GM12878 (cell line): ENCODE results near the gene C1QTNF5. TPM values are rescaled to one million over a fixed set of nuclear protein-coding genes. Genes with fewer than 3 reads are reported as not detected.

ENCODE experiments used
- ATAC-seq: fragments of 200-7000 bp; cut with Tn5 transposase; 3 replicates; pipeline ENCODE4 v1.9.1; 2020; ENCODE audit warnings: mild to moderate bottlenecking, moderate library complexity
- BruUV-seq: library from RNA; stranded (reverse); fragments of 400-500 nt; replicated peaks from 2 replicates; lab custom pipeline; 2021; lab: Mats Ljungman, UMichigan
- CTCF ChIA-PET: fragments of 300-600 bp; sonication (Branson Sonifier 250); formaldehyde crosslinking; extraction: SDS; loops from one replicate; lab custom pipeline; 2021; ENCODE audit warnings: inconsistent platforms; lab: Yijun Ruan, JAX
- POLR2A ChIA-PET: fragments of 350-600 bp; formaldehyde crosslinking; extraction: SDS; loops from one replicate; lab custom pipeline; 2021; ENCODE audit warnings: inconsistent platforms; lab: Charles Lee
- RAD21 ChIA-PET: fragments of 300-600 bp; sonication (Branson Sonifier 250); formaldehyde crosslinking; loops from one replicate; lab custom pipeline; 2023; ENCODE audit warnings: antibody characterized with exemption; ENCODE audit not compliant: unreplicated experiment; lab: Charles Lee
- SMC1A ChIA-PET: fragments of 300-600 bp; sonication (Branson Sonifier 250); formaldehyde crosslinking; loops from one replicate; lab custom pipeline; 2023; ENCODE audit not compliant: unreplicated experiment, uncharacterized antibody; lab: Charles Lee
- DNase-seq: peaks from one replicate; pipeline ENCODE4 v3.0.0-alpha.2; 2011; ENCODE audit warnings: low read depth, low spot score
- FAIRE-seq: peaks from 3 replicates; lab custom pipeline; 2011; peaks lifted over from hg19 to GRCh38; lab: Jason Lieb, UNC
- H2AFZ ChIP-seq: 2 replicates; pipeline ENCODE4 v1.6.0; 2011; ENCODE audit warnings: low read depth, low read length, control low read depth; ENCODE audit not compliant: control insufficient read depth
- H3K27ac ChIP-seq: 2 replicates; pipeline ENCODE4 v1.5.1; 2011; ENCODE audit warnings: control low read depth; ENCODE audit not compliant: control insufficient read depth, insufficient read depth
- H3K27me3 ChIP-seq, 2 experiments: replicated peaks in 1 of 2; 2 replicates each; pipeline versions ENCODE4 v1.6.0 to v1.6.1; 2011; ENCODE audit warnings: low read length in 1 of 2; ENCODE audit not compliant: control insufficient read depth in 2 of 2, insufficient read depth in 2 of 2
- H3K36me3 ChIP-seq, 2 experiments: 2 replicates each; pipeline ENCODE4 v1.5.1; 2011; ENCODE audit warnings: low read length in 1 of 2; ENCODE audit not compliant: control insufficient read depth in 2 of 2, insufficient read depth in 2 of 2
- H3K4me1 ChIP-seq: 2 replicates; pipeline ENCODE4 v1.6.1; 2011; ENCODE audit warnings: mild to moderate bottlenecking, low read length, moderate library complexity, mixed read lengths; ENCODE audit not compliant: control insufficient read depth, insufficient read depth
- H3K4me2 ChIP-seq: 2 replicates; pipeline ENCODE4 v1.6.0; 2011; ENCODE audit warnings: control low read depth; ENCODE audit not compliant: control insufficient read depth, insufficient read depth
- H3K4me3 ChIP-seq: fragments of 200-600 bp; sonication (generic); 2 replicates; pipeline ENCODE4 v1.5.1; 2016
- H3K79me2 ChIP-seq: 2 replicates; pipeline ENCODE4 v1.6.0; 2011; ENCODE audit warnings: low read length; ENCODE audit not compliant: control insufficient read depth, insufficient read depth
- H3K9ac ChIP-seq: 2 replicates; pipeline ENCODE4 v1.8.0; 2011; ENCODE audit warnings: low read length, control low read depth, mixed read lengths; ENCODE audit not compliant: control insufficient read depth, insufficient read depth
- H3K9me3 ChIP-seq: replicated peaks from 3 replicates; pipeline ENCODE4 v1.5.1; 2011; ENCODE audit warnings: mild to moderate bottlenecking, low read length; ENCODE audit not compliant: control insufficient read depth, insufficient read depth
- H4K20me1 ChIP-seq: 2 replicates; pipeline ENCODE4 v1.6.0; 2011; ENCODE audit not compliant: control insufficient read depth, insufficient read depth
- BCL11A ChIP-seq: IDR thresholded peaks from 2 replicates; pipeline ENCODE4 v1.6.1; 2011; ENCODE audit warnings: low read depth, low read length
- FOXK2 ChIP-seq: fragments of 450-650 bp; IDR thresholded peaks from 2 replicates; pipeline ENCODE4 v1.6.1; 2017; ENCODE audit warnings: mild to moderate bottlenecking, moderate library complexity
- MYC ChIP-seq: IDR thresholded peaks from 2 replicates; pipeline ENCODE4 v1.6.1; 2011; ENCODE audit warnings: mild to moderate bottlenecking, low read length, moderate library complexity, inconsistent platforms; ENCODE audit not compliant: insufficient read depth, insufficient replicate concordance, insufficient read length, severe bottlenecking
- NFIC ChIP-seq: IDR thresholded peaks from 2 replicates; pipeline ENCODE4 v1.6.1; 2012; ENCODE audit warnings: low read depth, mild to moderate bottlenecking, inconsistent platforms, low read length, moderate library complexity
- POLR2A ChIP-seq: IDR thresholded peaks from 2 replicates; pipeline ENCODE4 v1.6.1; 2011; ENCODE audit warnings: low read depth, mild to moderate bottlenecking, low read length
- RELB ChIP-seq: fragments of 450-650 bp; IDR thresholded peaks from 2 replicates; pipeline ENCODE4 v1.6.1; 2017; ENCODE audit warnings: low read depth, mild to moderate bottlenecking, moderate library complexity
- SREBF1 ChIP-seq: IDR thresholded peaks from 2 replicates; pipeline ENCODE4 v1.6.1; 2012; ENCODE audit warnings: mild to moderate bottlenecking, low read length
- YY1 ChIP-seq: IDR thresholded peaks from 2 replicates; pipeline ENCODE4 v1.6.1; 2011; ENCODE audit warnings: low read depth, mild to moderate bottlenecking, low read length
- WGBS: methylation state at CpG from one replicate; pipeline ENCODE4 v1.1.6; 2016; ENCODE audit warnings: low lambda C conversion rate; ENCODE audit not compliant: insufficient replicate concordance, insufficient coverage; ENCODE audit errors: missing lambda C conversion rate; 5-methylcytosine and 5-hydroxymethylcytosine counted together
- in situ Hi-C: fragments of 300-500 bp; cut with MboI; formaldehyde crosslinking; loops from 9 replicates; pipeline ENCODE4 v1.14.3; 2018; ENCODE audit warnings: mixed read lengths
- intact Hi-C: fragments of 100-400 bp; cut with micrococcal nuclease; formaldehyde crosslinking; loops from one replicate; pipeline ENCODE4 v1.14.2; 2022; ENCODE audit not compliant: unreplicated experiment
- polyA plus RNA-seq, 11 experiments: library from polyadenylated mRNA; depleted of rRNA in 4 of 11; unstranded in 6 of 11; stranded (reverse) in 5 of 11; fragments of >200 nt; fragmentation: Nextera tagmentation in 4 of 11; fragmentation: Illumina TruSeq in 1 of 11; extraction: Ambion mirVana in 4 of 11; extraction: Trizol in 1 of 11; gene quantifications; 1 replicate in 1 of 11; 2 replicates in 10 of 11; pipeline versions ENCODE4 v1.2.1 to v1.2.3, GENCODE V29; 2011 to 2016; ENCODE audit warnings: inconsistent platforms in 2 of 11, missing spikeins in 2 of 11, low read depth in 1 of 11
- total RNA-seq, 4 experiments: library from RNA; depleted of rRNA in 3 of 4; stranded (reverse); fragments of >200 nt in 3 of 4; fragmentation: Illumina TruSeq in 1 of 4; extraction: Trizol in 1 of 4; gene quantifications; 2 replicates each; pipeline versions ENCODE4 v1.2.1 to v1.2.3, GENCODE V29; 2013 to 2021
- TF ChIP-seq, protein P1 (sequence below): fragments of 450-650 bp; IDR thresholded peaks from 2 replicates; pipeline ENCODE4 v1.6.1; 2014; ENCODE audit warnings: mild to moderate bottlenecking

C1QTNF5 gene
- total and polyA plus RNA-seq, 10 of the 15 experiments (the other 5 are each of a cell fraction or from before 2014, with no cell fraction given), result not detected

- H3K9me3 ChIP-seq, result no peaks in the 10 kb centered on the region
- CTCF ChIA-PET, result interaction anchor here (3.0 kb wide), 2 partner anchors 11 to 112 kb away, joined by 17 to 25 read pairs; no protein-coding TSS in a partner anchor
- peaks cover 4 to 8% of the 10 kb centered on the region in 2 experiments; a peak in 3 of 4 replicates for H3K27me3 ChIP-seq
- no peaks in the 10 kb centered on the region for H3K36me3 ChIP-seq
- TF ChIP-seq RELB (no peak), YY1 (no peak), BCL11A (no peak), MYC (no peak), FOXK2 (no peak), POLR2A (no peak), NFIC (no peak), SREBF1 (no peak)
- TF ChIP-seq, protein P1, sequence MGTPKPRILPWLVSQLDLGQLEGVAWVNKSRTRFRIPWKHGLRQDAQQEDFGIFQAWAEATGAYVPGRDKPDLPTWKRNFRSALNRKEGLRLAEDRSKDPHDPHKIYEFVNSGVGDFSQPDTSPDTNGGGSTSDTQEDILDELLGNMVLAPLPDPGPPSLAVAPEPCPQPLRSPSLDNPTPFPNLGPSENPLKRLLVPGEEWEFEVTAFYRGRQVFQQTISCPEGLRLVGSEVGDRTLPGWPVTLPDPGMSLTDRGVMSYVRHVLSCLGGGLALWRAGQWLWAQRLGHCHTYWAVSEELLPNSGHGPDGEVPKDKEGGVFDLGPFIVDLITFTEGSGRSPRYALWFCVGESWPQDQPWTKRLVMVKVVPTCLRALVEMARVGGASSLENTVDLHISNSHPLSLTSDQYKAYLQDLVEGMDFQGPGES, result no peak
- ATAC-seq (no peak), FAIRE-seq (no peak), DNase-seq (no peak)
- POLR2A ChIA-PET, result no interaction called here
- no peak overlapping the region for H2AFZ ChIP-seq
- H3K27ac ChIP-seq, result no peak overlapping the region
- intact Hi-C loops (no loop called here), in situ Hi-C loops (no loop called here)
- peaks cover 7% of the 10 kb centered on the region for H3K4me1 ChIP-seq
- H3K4me3 ChIP-seq, result no peak overlapping the region
- SMC1A ChIA-PET, result no interaction called here
- H4K20me1 ChIP-seq, result 0 out of 2 replicates have a peak, but pooled peaks cover 2% of the 10 kb centered on the region
- WGBS, result 30% methylated on average over 5 of the region's 5 CpGs
- BruUV-seq, result no TSS peak
- no peak overlapping the region for H3K4me2 ChIP-seq
- RAD21 ChIA-PET, result interaction anchor here (2.1 to 2.2 kb wide), 2 partner anchors 13 to 112 kb away, joined by 5 to 16 read pairs; no protein-coding TSS in a partner anchor
- no peaks in the 10 kb centered on the region for H3K79me2 ChIP-seq
- no peak overlapping the region for H3K9ac ChIP-seq
Observed at GRCh38 chr11:119362741-119363080, 22.0 kb upstream of the C1QTNF5 start.
